Measurements from ENCODE around the gene FAM107A. TPM values are rescaled to one million over a fixed set of nuclear protein-coding genes. Genes with fewer than 3 reads are reported as not detected.
"Not testable (repeated sequence)": the region's sequence is repeated elsewhere in the genome, so short reads cannot be mapped to it uniquely, and the experiment has no call there.

Gene FAM107A
- total RNA-seq, 1 donor from 2014 or later = not detected

- Mint-ChIP-seq H3K36me3 (ENCODE audit: unreplicated experiment) (no peaks in the 10 kb centered on the region), H3K27me3 (ENCODE audit: unreplicated experiment) (peaks cover 8% of the 10 kb centered on the region), H3K4me1 (ENCODE audit: low read depth, unreplicated experiment) (peaks cover 2% of the 10 kb centered on the region), H3K9me3 (ENCODE audit: unreplicated experiment) (peaks cover 2% of the 10 kb centered on the region), H3K27ac (ENCODE audit: unreplicated experiment) (no peak overlapping the region), H3K4me3 (ENCODE audit: unreplicated experiment) (no peak overlapping the region)
- TF ChIP-seq CTCF (IDR thresholded peaks at IDR 0.05; ENCODE audit: partially characterized antibody, unreplicated experiment) = no peak
- peak; percentile 86 for DNase-seq
Observed at GRCh38 chr3:58529516-58530353, 47.5 kb downstream of the FAM107A start.

GRCh38 chr3:58528629-58529028 lies 48.6 kb downstream of the FAM107A start:
- H3K27ac Mint-ChIP-seq (ENCODE audit: unreplicated experiment) = no peak overlapping the region
- peaks cover 4% of the 10 kb centered on the region for H3K4me1 Mint-ChIP-seq (ENCODE audit: low read depth, unreplicated experiment)
- no peaks in the 10 kb centered on the region for H3K36me3 Mint-ChIP-seq (ENCODE audit: unreplicated experiment)
- no peak for TF ChIP-seq CTCF (IDR thresholded peaks at IDR 0.05; ENCODE audit: partially characterized antibody, unreplicated experiment)
- H3K4me3 Mint-ChIP-seq (ENCODE audit: unreplicated experiment) = no peak overlapping the region
- peaks cover 10% of the 10 kb centered on the region for H3K27me3 Mint-ChIP-seq (ENCODE audit: unreplicated experiment)
- no peak for DNase-seq
- peaks cover 2% of the 10 kb centered on the region for H3K9me3 Mint-ChIP-seq (ENCODE audit: unreplicated experiment)

- DNase-seq; H3K4me1 Mint-ChIP-seq (ENCODE audit: low read depth, unreplicated experiment); H3K36me3 Mint-ChIP-seq (ENCODE audit: unreplicated experiment); H3K9me3 Mint-ChIP-seq (ENCODE audit: unreplicated experiment); H3K27ac Mint-ChIP-seq (ENCODE audit: unreplicated experiment); H3K27me3 Mint-ChIP-seq (ENCODE audit: unreplicated experiment); H3K4me3 Mint-ChIP-seq (ENCODE audit: unreplicated experiment): not testable (repeated sequence)
Observed at GRCh38 chr3:58527440-58527839, 49.8 kb downstream of the FAM107A start.

GRCh38 chr3:58526515-58526957 lies 50.7 kb downstream of the FAM107A start:
- peaks cover 8% of the 10 kb centered on the region for H3K4me1 Mint-ChIP-seq (ENCODE audit: low read depth, unreplicated experiment)
- H3K27ac Mint-ChIP-seq (ENCODE audit: unreplicated experiment) = no peak overlapping the region
- TF ChIP-seq CTCF (IDR thresholded peaks at IDR 0.05; ENCODE audit: partially characterized antibody, unreplicated experiment) = no peak
- DNase-seq = no peak
- H3K27me3 Mint-ChIP-seq (ENCODE audit: unreplicated experiment) = peaks cover 10% of the 10 kb centered on the region
- H3K4me3 Mint-ChIP-seq (ENCODE audit: unreplicated experiment) = no peak overlapping the region
- peaks cover 2% of the 10 kb centered on the region for H3K9me3 Mint-ChIP-seq (ENCODE audit: unreplicated experiment)
- H3K36me3 Mint-ChIP-seq (ENCODE audit: unreplicated experiment) = no peaks in the 10 kb centered on the region

- Mint-ChIP-seq H3K4me1 (ENCODE audit: low read depth, unreplicated experiment) (peaks cover 14% of the 10 kb centered on the region), H3K27ac (ENCODE audit: unreplicated experiment) (no peak overlapping the region), H3K36me3 (ENCODE audit: unreplicated experiment) (no peaks in the 10 kb centered on the region), H3K9me3 (ENCODE audit: unreplicated experiment) (no peaks in the 10 kb centered on the region), H3K4me3 (ENCODE audit: unreplicated experiment) (no peak overlapping the region), H3K27me3 (ENCODE audit: unreplicated experiment) (peaks cover 10% of the 10 kb centered on the region)
- TF ChIP-seq CTCF (IDR thresholded peaks at IDR 0.05; ENCODE audit: partially characterized antibody, unreplicated experiment) = no peak
- no peak for DNase-seq
Observed at GRCh38 chr3:58524326-58524888, 52.8 kb downstream of the FAM107A start.
